ENCODE data around the gene ORAI3.

ORAI3 gene

DNA sequence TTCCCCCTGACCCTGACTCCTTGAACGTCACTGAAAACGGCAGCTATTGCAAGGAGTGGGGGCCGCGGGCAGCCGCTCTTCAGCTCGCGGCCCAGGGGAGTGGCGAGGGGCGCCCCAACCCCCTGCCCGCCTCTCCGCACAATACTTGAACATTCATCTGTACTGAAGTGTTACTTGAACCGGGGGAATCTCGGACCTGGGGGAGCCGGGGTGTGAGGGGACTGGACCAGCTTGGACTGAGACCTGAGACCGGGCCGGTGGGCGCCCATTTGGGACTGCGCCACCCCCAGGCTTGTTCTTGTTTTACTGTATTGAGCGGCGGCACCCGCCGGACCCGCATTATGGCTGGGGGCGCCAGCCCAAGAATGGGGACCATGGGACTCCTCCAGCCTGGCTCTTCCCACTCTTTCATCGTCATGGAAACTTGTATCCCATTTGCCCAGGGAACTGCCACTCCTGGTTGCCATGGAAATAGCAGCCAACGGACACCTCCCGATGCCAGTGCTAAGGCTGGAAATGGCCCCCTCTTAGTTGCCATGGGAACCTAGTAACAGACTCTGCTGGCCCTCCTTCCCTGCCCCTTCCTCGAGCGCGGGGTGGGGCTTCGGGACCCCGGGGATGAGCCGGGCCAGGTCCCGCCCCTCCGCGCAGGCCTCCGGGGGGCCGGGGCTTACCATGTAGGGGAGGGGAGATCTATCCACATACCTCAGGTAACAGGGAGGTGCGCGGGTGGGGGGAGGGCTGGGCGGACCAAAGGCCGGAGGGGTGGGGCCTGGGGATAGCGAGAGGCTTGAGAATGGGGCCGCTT, 805 bp upstream of the ORAI3 start:
- peak; percentile 74 for DNase-seq (ENCODE audit: low read depth)

DNA sequence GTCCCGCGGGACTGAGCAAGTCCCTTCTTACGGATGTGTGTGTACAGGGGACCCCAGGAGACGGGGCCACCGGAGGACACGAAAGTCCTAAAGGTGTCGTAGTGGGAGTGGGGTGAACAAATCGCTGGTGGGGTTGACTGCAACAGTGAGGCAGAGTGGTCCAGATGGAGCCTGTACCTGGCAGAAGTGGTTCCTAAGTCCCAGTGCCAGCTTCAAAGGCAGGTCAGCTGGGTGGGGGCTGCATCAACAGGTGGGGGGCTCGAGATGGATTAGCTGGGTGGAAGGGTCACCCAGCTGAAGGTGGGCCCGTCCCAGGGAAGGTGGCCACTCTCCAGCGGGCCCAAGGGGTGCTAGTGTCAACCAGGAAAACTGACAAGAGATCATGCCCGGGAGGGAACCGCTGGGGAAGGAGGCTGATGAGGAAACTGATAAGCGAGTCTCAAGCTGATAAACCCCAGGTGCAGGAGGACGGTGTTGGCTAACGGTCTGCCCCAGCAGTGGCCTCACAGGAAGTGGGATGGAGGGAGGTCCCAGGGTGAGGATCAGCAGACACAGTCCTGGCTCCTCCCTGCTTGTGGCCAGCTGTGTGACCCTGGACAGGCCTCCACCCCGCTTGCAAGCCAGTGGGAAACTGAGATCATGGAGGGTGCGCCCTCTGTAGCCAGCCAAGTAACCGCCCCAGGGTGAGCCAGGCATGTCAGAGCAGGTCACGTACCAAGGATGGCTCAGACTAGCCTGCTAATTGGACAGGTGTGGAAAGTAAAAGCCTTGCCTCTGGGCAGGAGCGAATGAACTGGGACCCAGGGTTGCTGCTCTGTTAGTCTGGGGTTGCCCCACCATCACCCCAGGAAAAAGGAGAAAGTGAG, 1.0 kb downstream of the ORAI3 start:
- no peak for DNase-seq (ENCODE audit: low read depth)

DNA sequence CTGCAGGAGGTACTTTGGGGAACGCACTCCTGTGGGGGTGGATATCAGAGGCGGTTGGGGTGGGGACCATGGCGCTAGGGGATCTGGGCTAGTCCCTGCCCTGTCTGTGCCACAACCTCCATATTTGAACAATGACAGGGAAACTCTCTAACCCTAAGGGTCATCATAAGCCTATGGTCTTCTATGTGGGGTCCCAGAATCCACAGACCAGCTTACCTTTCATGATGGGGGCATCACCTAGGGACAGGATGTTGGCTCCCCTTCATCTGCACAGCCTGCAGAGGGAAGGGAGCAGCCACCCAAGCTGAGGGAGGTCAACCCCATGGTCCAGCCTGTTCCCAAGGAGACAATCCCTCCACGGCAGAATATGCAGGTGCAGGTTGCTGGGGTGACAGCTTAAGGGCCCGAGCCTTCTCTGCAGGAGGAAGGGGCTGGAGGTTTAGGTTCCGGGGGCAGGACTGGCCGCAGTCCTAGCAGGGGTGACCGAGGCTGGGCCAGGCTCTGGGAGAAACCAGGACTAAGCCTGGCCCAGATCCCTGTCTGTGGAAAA, 1.7 kb downstream of the ORAI3 start:
- DNase-seq (ENCODE audit: low read depth): no peak

DNA sequence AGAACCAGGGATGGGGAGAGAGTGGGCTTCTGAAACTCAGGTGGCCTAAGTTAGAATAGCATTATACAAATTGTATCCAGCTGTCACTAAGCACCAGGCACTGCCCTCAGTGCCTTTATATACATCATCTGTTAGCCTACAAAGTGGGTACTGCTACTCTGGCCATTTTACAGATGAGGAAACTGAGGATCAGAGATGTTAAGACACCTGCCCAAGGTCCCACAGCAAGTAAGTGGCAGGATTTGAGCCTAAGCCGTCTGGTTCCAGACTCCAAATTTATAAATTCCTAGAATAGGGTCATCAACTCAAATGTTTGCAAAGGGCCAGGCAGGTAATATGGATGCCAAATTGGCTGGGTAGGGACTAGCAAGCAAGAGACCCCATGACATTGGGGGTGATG, 2.3 kb downstream of the ORAI3 start:
- DNase-seq (ENCODE audit: low read depth): no peak

DNA sequence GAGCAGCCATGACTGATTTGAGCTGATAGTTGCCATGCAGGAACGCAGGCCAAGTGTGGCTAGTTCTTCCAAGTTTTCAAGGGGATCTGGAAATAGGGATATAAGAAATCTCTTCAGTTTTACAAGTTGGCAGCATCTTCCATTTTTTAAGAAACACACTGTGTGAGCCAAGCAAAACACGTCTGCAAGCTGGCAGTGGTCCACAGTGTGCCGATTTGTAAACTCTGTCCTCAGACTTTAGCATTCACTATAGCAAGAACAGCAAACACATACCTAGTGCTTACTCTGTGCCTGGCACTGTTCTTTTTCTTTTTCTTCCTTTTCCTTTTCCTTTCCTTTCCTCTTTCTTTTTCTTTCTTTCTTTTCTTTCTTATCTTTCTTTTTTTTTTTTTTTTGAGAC, 2.9 kb downstream of the ORAI3 start:
- DNase-seq (ENCODE audit: low read depth): no peak

DNA sequence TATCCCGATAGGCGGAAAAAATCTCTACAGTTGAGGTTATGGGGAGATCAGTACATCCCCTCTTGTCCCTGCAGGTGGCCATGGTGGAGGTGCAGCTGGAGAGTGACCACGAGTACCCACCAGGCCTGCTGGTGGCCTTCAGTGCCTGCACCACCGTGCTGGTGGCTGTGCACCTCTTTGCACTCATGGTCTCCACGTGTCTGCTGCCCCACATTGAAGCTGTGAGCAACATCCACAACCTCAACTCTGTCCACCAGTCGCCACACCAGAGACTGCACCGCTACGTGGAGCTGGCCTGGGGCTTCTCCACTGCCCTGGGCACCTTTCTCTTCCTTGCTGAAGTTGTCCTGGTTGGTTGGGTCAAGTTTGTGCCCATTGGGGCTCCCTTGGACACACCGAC, 4.2 kb downstream of the ORAI3 start:
- no peak for DNase-seq (ENCODE audit: low read depth)

DNA sequence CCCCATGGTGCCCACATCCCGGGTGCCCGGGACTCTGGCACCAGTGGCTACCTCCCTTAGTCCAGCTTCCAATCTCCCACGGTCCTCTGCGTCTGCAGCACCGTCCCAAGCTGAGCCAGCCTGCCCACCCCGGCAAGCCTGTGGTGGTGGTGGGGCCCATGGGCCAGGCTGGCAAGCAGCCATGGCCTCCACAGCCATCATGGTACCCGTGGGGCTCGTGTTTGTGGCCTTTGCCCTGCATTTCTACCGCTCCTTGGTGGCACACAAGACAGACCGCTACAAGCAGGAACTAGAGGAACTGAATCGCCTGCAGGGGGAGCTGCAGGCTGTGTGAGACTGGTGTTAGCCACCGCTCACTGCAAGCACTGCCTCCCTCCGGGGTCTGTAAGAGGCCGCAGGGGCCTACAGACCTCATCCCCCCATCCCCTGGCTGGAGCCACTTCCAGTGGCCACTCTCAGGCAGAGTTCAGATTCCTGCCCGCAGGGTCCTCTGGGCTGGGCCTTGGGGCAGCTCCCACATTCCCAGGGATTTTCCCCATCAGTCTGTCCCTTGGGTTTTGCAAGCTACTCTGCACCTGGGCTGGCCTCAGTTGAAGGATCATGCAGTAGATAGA, 4.8 kb downstream of the ORAI3 start:
- DNase-seq (ENCODE audit: low read depth): no peak

DNA sequence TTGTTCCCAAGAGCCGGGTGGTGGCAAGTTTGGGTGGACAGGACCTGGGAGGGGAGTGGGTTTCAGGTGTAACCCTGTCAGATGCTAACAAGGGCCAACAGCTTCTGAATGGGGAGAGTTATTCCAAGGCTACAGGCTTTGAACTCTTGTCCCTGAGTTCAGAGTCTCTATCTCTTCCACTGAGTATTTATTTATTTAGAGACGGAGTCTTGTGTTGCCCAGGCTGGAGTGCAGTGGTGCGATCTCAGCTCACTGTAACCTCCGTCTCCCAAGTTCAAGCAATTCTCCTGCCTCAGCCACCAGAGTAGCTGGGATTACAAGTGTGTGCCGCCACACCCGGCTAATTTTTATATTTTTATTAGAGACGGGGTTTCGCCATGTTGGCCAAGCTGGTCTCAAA, 6.1 kb downstream of the ORAI3 start:
- no peak for DNase-seq (ENCODE audit: low read depth)

DNA sequence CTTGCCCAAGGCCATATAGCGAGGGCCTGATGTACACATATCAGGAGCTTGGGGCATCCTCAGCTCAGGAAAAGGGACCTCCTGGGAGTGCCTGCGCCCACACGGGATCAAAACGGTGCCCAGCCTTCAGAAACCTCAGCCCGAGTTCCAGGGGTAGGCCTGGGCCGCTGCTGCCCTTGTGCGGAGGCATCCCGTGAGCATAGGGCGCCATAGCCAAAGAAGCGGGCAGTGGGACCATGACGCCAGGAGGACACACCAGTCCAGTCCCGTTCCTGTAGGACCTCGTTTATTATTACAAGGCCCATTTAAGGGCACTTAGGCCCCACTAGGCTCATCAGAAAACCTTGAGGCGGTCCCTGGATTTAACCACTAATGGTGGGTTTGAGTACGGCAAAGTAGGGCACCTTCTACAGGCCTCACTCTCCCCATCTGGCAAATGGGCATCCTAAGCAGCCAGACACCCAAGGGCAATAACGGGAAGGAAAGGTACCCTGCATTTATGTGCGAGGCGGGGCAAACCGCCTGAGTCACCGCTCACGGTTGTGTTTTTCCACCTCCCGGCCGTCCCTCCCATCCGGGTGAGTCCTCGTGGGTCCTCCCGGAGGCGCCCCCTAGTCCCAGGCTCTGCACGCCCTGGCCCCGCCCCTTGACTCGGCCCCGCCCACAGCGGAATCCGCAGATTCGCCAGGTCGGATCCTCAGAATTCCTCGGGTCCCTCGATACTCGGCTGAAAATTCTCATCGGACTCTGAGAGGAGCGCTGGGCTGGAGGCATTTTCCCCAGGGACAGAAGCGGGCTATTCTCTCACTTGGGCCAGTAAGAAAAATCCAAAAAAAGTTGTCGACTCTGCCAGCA, 8.0 kb downstream of the ORAI3 start:
- peak; percentile 64 for DNase-seq (ENCODE audit: low read depth)

DNA sequence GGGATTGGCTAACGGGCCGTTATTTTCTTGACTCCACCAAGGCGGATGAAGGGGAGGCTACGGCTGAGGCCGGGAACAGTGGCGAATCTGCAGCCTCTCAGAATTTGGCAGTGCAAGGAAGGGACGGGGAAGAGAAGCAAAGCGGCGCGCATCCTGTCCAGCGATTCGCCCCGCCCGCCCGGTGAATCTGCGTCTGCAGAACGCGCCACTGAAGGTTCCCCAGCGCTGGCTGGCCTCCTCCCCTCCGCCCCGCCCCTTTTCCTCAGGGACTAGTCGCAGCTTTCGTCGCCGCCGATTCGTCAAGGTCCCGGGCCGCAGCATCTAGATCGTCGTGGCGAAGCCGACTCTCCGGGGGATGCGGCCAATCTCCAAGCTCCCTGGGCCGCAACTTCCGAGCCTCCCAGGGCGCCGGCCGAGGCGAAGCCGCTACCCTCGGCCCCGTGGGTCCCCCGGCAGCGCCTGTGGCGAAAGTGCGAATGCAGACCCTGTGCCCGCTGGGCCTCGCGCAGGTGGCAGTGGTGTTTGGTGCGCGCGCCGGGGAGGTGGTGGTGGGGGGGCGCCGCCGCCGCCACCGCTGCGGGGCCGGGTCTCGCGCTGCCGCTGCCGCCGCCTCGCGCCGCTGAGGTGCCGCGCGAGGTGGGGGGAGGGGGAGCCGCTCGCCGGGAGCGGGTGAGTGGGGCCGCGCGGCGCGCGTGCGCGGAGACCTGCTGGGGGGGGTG, 8.7 kb downstream of the ORAI3 start, which contains the start of gene SETD1A:
TSS of gene SETD1A (plus strand) at position 299 of the 719 bp plus-strand sequence. CDS start 978 bp downstream, outside the sequence.
- peak; percentile 80 for DNase-seq (ENCODE audit: low read depth)

DNA sequence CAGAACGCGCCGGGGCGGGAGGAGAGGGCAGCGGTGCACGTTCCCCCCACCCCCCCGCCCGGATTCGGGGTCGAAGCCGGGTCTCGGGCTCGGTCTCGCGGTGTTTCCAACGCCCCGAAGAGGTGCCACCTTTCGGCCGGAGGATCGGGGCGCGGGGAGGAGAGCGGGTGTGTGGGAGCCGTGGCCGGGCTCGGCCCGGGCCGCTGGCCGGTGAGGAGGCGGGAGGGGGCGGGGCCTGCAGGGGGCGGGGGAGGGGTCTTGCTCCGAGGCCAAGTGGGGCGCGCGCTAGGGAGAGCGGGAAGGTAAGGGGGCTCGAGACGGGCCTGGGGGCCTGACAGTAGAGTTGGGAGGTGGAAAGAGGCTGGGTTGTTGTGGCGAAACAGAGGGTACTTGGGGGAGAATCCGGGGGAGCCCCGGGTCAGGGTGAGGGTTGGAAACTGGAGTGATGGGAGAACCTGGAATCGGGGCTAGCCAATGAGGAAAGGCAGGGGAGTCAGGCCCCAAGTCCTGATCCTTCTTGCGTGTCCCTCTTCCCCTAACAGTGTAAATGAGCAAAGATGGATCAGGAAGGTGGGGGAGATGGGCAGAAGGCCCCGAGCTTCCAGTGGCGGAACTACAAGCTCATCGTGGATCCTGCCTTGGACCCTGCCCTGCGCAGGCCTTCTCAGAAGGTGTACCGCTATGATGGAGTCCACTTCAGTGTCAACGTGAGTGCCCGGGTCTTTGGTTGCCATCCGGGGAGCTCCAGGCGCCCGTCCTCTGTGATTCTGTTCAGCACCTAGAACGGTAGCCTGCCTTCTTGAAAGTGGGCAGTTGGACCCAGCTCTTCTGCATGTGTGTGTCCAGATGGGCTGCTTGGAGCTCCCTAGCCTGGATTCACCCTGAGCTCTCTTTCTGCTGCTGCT, 9.6 kb downstream of the ORAI3 start:
- no peak for DNase-seq (ENCODE audit: low read depth)

DNA sequence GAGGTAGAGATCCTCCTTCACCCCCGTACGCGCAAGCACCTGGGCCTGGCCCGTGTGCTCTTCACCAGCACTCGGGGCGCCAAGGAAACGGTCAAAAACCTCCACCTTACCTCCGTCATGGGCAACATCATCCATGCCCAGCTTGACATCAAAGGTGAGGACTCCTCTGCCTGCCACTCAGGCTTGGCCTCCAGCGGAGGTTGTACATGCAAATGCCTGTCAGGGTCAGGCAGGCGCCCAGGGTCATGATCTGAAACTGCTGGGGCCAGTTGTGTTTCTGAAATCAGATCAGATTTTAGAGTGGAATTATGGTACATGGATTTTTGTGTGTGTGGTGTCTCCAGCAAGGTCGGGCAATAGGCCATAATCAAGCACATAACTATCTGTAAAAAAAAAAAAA, 12.5 kb downstream of the ORAI3 start:
- no peak for DNase-seq (ENCODE audit: low read depth)

DNA sequence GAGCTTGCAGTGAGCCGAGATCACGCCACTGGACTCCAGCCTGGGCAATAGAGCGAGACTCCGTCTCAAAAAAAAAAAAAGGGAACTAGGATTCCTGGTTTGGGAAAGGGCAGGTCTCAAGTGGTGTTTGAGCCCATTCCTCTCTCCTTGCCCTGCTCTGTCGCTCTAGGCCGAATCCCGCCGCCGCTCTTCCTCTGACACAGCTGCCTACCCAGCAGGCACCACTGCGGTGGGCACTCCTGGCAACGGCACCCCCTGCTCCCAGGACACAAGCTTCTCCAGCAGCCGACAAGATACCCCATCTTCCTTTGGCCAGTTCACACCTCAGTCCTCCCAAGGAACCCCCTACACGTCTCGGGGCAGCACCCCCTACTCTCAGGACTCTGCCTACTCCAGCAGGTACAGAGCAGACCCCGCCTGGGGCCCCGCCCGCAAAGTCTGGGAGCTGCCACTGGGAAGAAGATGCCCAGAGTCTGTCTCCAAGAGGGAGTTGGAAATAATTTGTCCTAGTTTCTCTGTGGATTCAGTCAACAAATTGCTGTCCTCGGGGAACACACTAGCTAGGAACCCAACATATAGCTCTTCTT, 15.2 kb downstream of the ORAI3 start:
- no peak for DNase-seq (ENCODE audit: low read depth)

DNA sequence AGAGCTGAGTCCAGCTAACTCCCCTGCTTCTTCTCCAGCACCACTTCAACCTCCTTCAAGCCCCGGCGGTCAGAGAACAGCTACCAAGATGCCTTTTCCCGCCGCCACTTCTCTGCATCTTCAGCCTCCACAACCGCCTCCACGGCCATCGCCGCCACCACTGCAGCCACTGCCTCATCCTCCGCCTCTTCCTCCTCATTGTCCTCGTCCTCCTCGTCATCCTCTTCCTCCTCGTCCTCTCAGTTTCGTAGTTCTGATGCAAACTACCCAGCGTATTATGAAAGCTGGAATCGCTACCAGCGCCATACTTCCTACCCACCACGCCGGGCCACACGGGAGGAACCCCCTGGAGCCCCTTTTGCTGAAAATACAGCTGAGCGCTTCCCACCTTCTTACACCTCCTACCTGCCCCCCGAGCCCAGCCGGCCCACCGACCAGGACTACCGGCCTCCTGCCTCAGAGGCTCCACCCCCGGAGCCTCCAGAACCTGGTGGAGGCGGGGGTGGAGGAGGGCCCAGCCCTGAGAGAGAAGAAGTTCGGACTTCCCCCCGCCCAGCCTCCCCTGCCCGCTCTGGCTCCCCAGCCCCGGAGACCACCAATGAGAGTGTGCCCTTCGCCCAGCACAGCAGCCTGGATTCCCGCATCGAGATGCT, 15.8 kb downstream of the ORAI3 start:
- DNase-seq (ENCODE audit: low read depth): no peak

DNA sequence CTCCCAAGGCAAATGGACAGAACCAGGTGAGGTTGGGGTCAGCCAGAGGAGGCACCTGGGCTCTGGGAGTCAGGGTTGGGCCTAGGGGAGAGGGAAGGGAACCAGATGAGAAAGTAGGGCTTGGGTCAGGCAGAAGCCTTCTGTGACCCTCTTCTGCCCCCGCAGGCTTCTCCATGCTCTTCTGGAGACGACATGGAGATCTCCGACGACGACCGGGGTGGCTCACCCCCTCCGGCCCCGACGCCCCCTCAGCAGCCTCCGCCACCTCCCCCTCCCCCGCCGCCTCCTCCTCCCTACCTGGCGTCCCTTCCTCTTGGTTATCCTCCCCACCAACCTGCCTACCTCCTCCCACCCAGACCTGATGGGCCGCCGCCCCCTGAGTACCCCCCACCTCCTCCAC, 16.6 kb downstream of the ORAI3 start:
- no peak for DNase-seq (ENCODE audit: low read depth)

DNA sequence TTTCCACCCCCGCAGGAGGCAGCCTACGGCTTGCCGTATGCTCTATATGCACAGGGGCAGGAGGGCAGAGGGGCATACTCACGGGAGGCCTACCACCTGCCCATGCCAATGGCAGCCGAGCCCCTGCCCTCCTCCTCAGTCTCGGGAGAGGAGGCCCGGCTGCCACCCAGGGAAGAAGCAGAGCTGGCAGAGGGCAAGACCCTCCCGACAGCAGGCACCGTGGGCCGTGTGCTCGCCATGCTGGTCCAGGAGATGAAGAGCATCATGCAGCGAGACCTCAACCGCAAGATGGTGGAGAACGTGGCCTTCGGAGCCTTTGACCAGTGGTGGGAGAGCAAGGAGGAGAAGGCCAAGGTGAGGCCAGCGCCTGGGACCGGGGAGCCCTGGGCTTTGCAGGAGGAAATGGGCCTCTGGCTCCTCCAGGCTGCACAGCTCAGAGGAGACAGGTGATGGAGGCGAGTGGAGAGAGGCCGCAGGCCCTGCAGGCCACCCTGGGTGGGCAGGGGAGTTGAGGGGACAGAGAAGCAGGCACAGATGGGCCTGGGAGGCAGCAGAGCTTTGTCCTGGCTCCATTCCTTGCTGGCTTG, 17.3 kb downstream of the ORAI3 start:
- no peak for DNase-seq (ENCODE audit: low read depth)

DNA sequence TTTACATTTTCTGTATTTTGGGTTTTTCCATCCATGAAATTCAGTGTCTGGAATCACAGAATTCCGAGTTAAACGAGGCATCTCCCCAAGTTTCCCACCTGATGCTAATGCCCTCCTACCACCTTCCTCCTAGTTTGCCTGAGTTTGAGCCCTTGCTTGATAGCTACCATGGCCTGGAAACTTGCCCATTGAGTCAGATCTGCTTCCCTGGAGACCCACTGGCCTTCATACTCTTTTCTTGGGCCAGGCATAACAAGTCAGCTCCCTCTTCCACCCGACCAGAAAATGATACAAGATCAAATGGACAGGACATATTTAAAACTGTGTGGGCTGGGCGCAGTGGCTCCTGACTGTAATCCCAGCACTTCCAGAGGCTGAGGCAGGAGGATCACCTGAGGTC, 18.9 kb downstream of the ORAI3 start:
- no peak for DNase-seq (ENCODE audit: low read depth)

DNA sequence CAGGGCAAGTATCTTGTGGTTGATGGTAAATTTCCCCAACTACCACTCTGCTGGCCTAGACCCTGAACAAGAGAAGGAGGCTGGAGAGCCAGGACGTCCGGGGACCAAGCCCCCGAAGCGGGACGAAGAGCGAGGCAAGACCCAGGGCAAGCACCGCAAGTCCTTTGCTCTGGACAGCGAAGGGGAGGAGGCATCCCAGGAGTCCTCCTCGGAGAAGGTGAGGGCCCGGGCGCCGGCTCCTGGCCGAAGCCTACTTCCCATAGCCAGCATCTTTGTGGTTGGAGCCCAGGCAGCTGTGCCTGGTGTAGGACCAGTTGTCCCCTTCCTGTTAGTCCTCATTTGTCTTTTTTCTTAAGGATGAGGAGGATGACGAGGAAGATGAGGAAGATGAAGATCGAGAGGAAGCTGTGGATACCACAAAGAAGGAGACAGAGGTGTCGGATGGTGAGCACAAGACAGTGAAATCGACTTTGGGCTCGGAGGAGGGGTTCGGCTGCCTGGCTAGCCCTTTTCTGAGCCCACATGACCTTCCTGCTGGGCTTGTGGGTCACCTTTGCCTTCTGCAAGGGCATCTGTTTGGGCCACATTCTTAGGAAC, 20.5 kb downstream of the ORAI3 start:
- DNase-seq (ENCODE audit: low read depth): no peak
